Activated effector memory CD4-positive, alpha-beta T cell treated with Interleukin-2 at 50 U/mL for 16 hours (primary cell): Measurements from ENCODE around the gene HSPBP1.

Source experiments
- DNase-seq: peaks from one replicate; pipeline ENCODE4 v3.0.0-alpha.2; 2020

HSPBP1 gene

DNA sequence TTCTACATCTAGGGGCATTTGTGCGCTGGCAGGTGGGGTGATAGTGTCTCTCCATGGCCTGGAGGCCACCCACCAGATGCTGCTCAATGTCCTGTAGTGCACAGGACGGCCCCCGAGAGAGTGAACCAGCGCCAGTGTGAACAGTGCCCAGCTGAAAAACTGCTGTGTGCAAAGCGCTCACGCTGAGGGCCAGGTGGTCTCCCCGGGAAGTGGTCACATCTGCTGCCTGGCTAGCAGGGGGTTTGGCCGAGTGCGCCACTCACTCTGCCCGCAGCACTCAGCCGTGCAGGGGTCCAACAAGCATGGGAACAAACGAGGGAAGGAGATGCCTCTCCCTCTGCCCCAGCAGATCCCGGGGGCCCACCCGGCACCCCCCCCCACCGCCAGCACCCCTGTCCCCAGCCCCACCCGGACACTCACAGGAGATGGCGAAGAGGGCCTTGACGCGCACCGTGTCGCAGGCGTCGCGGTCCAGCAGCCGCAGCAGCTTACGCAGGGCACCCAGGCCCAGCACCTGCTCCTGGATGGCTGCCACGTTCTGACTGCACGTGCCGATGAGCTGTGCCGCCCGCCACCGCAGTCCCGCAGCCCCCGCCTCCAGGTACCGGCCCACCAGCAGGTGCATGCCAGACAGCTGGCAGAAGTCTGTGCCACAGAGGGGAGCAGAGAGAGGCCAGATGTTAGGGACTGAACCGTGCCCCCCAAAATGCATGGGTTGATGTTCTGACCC lies 5.8 kb downstream of the HSPBP1 start:
- no peak for DNase-seq

DNA sequence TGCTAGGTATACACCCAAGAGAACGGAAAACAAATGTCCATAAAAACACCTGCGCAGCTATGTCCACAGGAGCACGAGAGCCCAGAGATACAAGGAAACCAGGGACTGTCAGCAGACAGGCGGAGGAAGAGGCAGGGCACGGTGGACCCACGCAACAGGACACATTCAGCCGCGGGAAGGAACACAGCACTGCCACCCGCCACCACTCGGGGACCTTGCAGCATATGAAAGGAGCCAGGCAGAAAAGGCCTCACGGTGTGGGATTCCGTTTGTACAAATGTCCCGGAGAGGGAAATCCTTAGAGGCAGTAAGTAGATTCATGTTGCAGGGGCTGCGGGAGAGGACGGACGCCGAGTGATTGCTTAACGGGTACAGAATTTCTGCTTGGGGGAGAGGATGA lies 7.8 kb downstream of the HSPBP1 start:
- DNase-seq = no peak

DNA sequence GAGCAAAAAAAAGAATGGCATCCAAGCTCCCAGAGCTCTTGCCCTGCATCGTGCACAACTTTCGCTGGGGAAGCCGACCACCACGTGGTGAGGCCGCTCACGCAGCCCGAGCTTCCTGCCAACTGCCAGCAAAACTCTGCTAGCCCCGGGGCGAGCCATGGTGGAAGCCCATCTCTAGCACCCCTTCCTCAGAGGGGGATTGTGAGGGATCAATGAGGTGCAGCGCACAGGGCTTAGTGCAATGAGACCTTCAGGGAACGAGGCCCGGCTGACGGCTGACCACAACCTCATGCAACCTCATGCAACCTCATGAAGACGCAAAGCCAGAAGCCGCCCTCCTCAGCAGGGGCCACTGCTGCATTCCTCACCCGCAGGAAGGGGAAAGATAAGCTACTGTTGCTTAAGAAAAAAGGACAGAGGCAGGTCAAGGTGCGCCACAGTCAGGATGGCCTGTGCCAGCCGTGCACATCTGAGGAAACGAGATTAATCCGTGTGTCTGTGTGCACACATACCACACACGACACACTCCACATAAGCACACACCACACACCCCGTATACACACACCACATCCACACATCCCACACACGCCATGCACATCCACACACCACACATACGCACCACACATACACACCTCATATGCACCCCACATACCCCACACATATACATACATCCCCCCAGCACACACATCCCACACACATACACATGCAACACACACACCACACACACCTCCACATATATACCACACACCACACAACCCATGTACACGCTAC lies 9.6 kb downstream of the HSPBP1 start:
- DNase-seq = no peak

DNA sequence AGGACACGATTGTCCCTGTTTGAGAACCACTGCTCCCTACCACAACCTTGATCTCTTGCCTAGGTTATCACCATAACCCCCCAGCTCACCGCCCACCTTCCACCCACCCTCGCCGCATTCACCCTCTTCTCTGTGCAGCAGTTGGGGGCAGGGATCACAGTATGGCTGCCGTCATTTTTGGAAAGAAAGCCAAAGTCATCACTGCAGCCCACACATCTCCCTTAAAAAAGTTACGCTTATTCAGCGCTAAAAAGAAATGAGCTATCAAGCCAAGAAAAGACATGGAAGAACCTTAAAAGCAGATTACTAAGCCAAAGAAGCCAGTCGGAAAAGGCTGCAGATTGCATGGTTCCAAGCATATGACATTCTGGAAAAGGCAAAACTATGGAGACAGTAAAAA lies 10.6 kb downstream of the HSPBP1 start:
- DNase-seq = no peak

DNA sequence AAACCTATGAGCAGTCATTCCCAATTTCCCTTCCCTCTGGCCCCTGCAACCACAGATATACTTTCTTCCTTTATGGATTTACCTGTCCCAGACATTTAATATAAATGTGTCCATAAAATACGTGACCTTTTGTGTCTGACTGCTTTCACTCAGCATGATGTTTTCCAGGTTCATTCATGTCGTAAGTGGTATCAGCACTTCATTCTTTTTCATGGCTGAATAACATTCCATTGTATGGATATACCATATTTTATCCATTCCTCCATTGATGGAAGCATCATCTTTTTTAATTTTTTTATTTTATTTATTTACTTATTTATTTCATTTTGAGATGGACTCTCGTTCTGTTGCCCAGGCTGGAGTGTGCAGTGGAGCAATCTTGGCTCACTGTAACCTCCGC lies 13.1 kb downstream of the HSPBP1 start:
- DNase-seq = no peak

DNA sequence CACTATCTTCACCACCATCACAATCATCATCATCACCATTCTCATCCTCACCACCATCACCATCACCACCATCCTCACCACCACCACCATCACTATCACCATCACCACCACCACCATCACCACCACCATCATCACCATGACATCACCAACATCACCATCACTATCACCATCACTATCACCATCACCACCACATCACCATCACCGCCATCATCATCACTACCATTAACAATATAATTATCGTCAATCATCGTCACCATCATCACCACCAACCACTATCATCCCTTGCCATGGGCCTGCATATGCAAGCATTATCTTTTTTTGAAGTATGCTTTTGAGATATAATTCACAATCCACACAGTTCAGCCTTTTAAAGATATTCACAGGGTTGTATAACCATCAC lies 13.5 kb downstream of the HSPBP1 start:
- no peak for DNase-seq

DNA sequence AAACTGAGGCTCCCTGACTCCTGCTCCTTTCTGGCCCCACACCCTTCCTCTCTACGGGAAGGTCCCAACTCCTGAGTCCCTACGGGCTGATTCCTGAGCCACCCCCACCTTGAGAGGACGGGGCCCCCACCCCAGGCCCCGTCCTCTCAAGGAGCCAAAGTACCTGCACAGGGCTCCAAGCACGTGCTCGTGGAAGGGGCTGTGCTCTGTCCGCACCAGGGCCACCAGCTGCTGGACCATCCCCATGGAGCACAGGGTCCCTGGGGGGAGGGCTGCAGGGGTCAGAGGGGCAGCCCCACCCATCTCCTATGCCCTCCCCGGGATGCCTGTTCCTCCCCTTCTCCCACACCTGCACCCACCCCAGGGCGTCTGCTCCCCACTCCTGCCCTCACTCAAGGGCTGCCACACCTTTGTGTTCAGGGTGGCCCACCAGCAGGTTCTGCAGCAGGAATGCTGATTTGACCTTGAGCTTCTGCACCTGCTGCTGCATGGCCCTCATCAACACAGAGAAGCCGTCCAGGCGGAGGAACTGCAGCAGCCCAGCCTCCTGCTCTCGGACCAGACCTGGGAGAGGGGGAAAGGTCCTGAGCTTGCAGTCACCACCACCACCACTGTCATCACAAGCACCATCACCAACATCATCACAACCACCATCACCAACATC lies 14.1 kb downstream of the HSPBP1 start:
- DNase-seq = no peak

DNA sequence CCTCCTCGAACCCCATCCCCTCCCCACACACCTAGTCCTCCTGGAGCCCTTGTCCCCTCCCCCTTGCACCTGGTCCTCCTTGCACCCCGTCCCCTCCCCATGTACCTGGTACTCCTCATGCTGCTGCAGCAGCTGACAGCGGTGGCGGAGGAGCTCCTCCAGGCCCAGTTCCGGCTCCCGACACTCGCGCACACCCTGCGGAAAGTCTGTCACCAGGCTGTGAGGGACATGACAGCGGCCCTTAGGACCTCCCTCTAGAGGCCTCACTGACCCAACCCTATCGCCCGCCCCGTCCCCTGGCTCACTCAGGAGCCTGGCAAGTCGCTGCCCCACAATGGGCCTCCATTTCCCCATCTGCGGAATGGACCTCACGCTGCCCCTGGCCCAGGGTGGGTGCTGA lies 14.7 kb downstream of the HSPBP1 start:
- DNase-seq = no peak

DNA sequence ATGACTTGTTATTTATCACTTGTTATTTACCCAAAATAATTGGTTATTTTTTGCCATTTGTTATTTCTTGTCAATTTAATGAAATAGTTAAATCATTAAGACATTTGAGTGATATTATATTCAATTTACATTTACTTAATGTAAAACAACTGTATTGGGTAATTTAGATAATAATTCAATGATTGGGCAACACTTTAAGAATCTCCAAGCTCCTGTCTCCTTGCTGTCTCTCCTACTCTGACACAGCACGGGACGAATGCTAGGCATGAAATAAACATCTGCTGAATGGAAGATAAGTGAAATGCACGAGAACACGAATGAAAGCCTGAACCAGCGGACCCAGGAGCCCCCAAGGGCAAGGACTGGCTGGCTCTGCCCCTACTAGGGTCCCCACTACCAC lies 15.4 kb downstream of the HSPBP1 start:
- DNase-seq = no peak

DNA sequence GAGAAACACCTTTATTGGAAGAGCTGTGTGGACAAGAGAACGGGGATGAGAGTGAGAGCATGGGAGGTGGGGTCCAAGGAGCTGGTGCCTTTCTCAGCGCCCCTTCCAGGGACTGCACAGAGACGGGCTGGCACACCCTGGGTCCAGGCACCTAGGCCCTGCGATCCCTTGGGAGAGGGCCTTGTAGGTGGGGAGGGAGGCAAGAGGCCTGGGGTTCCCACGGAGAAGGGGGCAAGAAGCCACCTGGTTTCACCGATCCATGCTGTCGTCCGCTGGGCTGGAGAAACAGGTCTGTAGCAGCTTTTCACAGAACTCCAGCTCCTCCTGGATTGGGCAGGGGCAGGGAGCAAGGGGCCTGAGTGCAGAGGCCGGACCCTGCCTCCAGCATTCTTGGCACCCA lies 17.6 kb downstream of the HSPBP1 start:
- no peak for DNase-seq

DNA sequence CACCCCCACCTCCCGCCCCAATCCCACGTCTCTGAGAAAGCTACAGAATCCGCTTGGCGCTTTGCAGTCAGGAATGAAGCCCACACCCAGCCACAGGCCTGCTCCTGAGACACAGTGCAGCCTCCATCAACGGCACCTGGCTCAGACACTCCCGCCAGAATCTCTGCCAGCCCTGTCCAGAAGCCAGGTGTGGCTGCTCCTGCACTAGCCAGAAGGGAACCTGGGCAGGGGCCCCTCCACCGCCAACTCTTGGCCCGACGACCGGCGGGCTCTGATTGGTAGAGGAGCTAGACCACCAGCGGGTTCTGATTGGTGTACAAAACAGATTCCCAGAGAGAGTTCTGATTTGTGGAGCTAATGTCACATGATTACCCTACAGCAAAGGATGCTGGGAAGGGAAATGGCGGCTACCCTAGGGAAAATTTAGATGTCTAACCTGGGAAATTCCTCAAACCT lies 18.2 kb downstream of the HSPBP1 start:
- DNase-seq = no peak

DNA sequence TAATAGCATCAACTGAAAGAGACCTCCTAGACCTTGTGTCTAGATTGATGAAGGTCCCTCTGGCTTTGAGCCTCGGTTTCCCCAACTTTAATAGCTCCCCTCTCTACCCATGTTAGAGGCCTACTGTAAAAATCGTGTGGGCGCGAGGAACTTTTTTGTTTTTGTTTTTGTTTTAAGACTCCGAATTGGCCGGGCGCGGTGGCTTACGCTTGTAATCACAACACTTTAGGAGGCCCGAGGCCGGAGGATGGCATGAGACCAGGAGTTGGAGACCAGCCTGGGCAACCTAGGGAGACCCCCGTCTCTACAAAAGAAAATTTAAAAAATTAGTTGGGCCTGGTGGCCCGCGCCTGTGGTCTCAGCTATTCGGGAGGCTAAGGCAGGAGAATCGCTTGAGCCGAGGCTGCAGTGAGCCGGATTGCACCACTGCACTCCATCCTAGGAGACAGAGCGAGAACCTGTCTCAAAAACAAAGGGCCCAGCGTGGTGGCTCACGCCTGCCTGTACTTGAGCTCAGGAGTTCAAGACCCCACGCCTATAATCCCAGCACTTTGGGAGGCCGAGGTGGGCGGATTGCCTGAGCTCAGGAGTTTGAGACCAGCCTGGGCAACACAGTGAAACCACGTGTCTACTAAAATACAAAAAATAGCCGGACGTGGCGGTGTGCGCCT lies 20.2 kb downstream of the HSPBP1 start:
- DNase-seq = no peak

DNA sequence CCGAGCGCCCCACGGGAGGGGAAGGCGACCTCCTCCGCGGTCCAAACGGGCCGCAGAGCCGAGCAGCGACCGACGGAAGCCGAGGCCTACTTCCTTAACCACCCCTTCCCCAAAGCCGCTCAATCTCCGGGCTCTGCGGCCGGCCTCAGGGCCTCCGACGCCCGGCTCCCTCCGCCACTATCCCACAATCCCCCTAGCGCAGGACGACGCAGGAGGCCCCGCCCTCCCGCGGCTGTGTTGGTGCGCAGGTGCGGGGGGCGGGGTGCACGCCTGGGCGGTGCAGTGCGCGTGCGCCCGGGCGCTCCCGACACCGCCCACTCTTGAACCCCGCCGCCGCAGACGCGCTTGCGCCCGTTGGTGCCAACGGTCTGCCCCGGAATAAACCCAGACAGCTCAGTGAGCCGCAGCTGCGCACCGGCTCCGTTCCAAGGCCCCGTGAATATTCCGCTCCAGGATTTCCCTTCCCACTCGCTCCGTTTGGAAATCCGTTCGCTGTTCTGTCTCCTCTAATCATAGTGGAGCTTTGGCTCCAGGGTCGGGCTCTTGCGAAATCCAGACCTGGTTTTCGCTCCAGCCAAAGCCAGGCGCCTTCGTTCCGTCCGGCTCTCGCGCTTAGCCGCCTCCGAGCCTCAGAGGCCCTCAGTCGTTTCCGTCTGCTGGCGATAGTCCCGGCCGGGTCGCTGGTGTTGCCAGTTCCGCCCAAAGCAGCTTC lies 20.9 kb downstream of the HSPBP1 start, which contains the start of gene PPP6R1:
TSS of gene PPP6R1 (minus strand) at position 190 of the 712 bp plus-strand sequence. CDS start 11,914 bp downstream, outside the sequence.
- DNase-seq = peak; percentile 90

DNA sequence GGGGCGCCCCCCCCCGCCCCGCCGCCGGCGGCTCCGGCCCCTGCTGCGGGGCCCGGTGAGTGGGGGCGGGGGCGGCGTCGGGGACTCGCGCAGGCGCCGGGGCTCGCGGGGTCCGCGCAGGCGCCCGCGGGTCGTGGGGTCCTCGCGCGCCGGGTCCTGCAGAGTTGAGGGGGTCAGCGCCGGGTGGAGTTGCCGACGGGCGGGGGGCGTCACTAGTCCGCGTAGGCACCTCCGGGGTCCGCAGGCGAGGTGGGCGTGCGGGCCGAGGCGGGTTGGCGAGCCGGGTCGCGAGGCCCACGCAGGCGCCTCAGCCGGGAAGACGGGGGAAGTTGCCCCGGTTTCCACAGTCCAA lies 21.5 kb downstream of the HSPBP1 start:
- DNase-seq = no peak

DNA sequence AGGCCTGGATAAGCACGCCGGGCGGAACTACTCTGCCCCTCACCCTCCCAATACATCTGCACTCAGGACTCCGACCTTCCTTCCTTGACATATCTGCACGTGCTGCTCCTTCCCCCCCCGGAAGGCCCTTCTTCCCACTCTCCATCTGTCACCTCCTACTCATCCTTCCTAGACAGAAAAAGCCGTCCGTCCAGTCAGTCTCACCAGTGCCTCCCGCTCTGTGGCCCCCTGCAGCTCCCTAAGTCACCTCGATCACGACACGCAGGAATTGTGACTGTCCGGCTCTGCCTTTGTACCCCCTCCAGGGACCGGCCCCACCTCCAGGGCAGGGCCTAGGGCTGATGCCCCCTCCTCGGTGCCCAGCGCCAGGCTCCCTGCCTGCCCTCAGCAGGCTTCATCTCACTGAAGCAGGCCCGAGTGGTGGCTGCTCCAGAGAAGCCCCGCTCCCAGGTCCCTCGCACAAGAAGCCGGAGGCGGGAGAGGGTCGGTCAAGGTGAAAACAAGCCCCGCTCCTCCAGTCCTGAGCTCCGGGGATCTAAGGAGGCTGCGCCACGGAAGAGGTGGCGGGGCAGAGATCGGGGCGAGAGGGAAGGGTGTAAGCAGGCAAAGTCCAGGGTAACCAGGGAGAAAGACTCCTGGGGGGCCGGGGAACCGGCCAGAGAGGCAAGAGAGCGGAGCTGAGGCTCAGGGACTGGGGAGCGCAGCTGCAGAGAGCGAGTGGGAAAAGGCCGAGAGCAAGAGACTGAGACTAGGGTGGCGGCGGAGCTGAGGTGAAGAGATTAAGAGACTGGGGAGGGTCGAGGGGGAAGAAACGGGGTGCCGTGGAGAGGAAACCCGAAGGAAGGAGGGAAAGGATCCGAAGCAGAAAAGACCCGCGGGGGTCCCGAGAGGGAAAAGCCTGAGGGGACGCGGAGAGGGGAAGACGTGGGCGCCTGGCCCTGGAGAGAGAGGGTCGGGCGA lies 22.2 kb downstream of the HSPBP1 start:
- no peak for DNase-seq

DNA sequence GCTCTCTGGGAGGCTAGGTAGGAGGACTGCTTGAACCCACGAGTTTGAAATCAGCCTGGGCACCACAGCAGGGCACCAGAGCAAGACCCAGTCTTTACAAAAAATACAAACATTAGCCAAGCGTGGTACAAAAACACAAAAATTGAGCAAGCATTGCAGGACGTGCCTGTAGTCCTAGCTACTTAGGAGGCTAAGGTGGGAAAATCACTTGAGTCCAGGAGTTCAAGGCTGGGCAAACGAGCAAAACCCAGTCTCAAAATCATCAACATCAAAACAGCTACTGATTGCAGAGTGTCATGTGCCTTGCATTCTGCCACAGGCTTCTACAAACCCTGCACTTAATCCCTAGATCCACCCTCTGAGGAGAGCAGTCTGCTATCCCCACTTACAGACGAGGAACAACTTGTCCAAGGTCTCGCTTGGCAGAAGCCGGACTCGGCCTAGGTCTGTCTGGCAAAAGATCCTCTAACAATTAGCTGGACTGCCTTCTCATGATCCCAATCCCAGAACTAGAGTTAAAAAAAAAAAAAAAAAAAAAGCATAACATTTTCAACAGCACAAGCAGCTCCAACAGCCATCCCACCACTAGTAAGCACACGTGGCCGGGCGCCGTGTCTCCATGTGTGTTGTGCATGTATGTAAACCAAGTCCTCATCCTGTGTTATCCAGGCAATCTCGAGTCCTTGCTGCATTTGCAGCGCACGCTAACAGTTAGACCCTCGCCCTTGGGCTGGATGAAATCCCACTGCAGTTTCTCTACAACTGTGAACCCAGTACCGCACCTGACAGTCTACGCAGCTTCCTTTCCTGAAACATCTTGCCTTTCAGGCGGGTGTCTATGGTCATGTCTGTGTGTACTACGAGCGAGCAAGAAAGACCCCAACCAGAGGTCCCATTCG lies 23.1 kb downstream of the HSPBP1 start:
- DNase-seq = no peak

DNA sequence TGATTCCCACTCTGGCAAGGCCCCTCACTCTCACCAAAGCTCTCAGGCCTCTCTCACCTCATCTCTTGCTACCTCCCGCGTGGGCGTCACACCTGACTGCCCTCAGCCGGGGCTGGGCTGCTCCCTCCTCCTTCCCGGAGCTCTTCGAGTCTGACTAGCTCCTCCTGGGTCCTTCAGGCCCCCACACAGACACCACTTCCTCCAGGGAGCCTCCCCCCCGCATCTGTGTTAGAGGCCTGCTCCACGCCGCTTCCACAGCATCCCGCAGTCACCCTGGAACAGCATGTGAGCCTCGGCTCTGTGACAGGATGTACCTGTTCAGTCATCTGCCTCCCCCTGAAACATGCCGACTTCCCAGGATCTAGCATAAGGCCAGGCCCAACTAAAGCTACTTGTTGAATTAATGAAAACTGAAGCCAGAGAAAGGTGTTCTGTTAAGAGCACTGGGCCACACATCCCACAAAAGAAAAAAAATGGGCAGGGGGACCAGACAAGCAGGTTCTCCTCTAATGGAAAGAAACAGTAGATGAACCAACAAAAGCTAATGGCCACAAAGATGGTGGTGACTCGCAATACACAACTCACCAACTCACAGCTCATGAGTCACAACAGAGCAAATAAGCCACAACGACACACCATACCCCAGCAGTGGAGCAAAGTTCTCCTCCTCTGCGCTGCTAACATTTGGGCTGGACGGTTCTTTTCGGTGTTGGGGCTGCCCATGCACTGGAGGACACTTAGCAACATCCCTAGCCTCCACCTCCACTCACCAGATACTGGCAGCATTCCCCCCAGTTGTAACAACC lies 24.1 kb downstream of the HSPBP1 start:
- DNase-seq = no peak

DNA sequence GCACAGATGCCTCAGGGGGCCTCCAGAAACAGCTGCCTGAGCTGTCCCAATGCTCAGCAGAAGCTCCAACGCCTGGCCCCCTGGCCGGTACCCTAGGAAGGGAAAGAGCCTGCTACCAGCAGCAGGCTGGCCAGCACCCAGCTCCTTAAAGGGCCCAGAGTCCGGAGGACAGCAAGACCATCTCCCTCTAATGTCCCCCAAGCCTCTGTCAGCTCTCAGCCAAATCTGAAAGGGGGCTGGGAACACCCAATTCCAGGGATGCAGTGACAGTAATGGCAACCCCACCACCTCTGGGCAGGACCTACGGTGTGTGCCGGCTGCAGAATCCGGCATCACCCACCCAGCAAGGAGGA lies 25.3 kb downstream of the HSPBP1 start:
- DNase-seq = no peak

DNA sequence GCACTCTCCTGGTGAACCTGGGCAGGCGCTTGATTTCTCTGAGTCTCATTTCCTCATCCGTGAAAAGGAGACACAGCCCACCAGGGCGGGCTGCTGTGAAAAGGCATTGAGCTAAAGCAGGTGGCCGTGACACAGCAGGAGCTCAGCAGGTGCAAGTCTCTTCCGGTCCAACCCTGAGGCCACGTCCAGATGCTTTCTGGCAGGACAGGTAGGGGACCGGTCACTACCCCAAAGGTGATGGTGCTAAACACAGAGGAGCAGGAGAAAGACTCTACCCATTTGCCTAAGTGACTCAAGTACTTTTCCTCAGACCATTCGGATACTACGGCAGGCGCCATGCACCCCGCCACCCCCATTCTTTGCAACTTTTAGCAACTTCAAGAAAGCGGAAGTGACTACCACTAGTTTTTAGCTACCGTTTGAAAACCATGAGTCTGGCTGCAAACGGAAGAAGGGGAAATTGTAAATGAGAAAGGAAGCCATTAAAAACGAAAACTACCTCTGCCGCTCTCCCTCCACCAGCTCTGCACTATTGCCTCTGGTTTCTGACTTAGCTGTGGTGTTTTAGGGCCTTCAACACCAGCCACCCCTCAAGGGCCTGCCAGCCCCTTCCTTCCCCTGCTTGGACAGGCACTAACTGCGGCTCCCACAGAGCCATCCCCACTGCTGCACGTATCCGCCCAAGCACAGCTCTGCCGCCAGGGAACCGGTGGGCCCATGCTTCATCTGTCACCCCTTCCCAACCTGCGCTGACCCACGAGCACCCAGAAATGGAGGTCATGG lies 25.9 kb downstream of the HSPBP1 start:
- peak; percentile 58 for DNase-seq
